HFF-Myc (cell line): ENCODE measurements around the gene GRB10.

Experiments used
- DNase-seq: peaks from one replicate; pipeline ENCODE4 v3.0.0-alpha.2; 2011; ENCODE audit warnings: low read depth; ENCODE audit errors: extremely low read depth
- H3K4me3 ChIP-seq: replicated peaks from 2 replicates; pipeline ENCODE4 v1.5.1; 2011; ENCODE audit warnings: low read depth, mild to moderate bottlenecking, control low read depth, low read length
- TF ChIP-seq, protein P1 (sequence below): IDR thresholded peaks from 2 replicates; pipeline ENCODE4 v1.5.1; 2012; ENCODE audit warnings: mild to moderate bottlenecking, low read depth, low read length, control low read depth; ENCODE audit errors: missing control alignments

GRB10 gene

DNA sequence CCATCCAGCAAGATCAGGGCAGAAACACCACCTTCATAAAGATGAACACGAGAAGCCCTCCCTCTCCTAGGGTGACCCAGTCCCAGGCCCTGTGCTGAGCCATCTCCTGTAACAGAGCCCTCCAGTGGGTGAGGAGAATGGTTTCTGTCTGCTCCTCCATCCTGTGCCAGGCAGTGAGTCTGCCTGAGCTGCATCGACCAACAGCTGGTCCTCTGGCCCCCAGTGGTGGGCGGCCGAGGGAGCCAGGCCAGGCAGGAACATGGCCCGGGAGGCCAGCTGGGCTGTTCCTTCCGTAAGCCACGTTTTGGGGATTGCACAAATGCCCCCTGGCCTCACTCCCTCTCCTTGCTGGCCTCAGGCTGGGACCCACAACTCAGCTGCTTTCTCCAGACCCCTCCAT lies 73.5 kb downstream of the GRB10 start:
- TF ChIP-seq, protein P1, sequence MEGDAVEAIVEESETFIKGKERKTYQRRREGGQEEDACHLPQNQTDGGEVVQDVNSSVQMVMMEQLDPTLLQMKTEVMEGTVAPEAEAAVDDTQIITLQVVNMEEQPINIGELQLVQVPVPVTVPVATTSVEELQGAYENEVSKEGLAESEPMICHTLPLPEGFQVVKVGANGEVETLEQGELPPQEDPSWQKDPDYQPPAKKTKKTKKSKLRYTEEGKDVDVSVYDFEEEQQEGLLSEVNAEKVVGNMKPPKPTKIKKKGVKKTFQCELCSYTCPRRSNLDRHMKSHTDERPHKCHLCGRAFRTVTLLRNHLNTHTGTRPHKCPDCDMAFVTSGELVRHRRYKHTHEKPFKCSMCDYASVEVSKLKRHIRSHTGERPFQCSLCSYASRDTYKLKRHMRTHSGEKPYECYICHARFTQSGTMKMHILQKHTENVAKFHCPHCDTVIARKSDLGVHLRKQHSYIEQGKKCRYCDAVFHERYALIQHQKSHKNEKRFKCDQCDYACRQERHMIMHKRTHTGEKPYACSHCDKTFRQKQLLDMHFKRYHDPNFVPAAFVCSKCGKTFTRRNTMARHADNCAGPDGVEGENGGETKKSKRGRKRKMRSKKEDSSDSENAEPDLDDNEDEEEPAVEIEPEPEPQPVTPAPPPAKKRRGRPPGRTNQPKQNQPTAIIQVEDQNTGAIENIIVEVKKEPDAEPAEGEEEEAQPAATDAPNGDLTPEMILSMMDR, result no peak
- no peak overlapping the region for H3K4me3 ChIP-seq
- DNase-seq, result no peak

DNA sequence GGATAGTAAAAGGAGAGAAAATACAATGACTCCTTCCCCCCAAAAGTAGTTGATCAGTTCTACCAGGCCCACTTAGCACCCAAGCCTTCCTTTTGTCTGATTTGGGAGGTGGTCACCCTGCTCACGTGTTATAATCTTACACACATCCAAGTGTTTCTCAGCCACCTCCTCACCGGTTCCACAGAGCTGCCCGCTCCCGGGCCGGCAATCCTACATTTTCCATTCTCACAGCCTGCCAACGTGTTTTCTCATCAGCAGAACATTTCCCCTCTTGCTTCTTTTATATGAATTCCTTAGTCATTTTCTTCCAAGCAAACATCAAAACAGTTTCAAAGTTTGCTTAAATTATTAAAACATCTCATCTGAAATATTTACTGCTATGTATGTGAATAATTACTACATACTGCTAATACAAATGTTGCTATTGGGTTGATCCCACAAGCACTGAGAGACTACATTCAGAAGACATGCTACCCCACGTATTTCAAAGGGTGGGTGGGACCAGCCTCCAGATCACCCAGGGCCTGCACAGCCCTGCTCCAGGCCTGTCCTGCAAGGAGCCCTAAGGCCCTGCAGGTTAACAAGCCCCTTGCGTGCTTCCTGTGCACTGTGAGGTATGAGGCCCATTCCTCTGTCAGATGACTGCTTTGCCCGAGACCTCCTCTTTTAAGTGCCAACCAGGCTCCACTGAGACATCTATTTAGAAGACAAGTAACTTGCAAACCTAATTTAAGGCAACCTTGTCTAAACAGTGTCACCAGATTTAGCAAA lies 75.3 kb downstream of the GRB10 start:
- TF ChIP-seq, protein P1, result no peak
- DNase-seq, result no peak
- H3K4me3 ChIP-seq, result no peak overlapping the region

DNA sequence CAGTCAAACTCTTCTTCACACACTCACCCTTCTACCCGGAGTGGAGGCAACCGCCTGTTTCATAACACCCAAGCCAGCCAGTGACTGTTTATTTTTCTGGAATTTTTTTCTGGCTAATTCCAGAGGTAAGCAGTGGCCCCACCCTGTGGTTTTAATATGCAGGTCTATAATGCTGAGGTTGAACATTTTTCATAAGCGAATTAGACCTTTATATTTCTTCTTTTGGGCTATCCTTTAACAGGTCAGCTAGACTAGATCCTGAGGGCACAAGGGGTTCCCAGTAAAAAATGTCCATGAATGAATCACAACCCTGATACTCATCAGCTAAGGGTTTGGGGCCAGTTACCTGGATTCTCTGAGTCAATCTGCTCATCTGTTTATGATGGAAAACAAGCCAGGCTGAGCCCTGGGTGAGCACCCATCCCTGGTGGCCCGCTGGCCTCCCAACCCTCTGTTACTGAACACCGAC lies 76.2 kb downstream of the GRB10 start:
- TF ChIP-seq, protein P1, result no peak
- no peak overlapping the region for H3K4me3 ChIP-seq
- no peak for DNase-seq

DNA sequence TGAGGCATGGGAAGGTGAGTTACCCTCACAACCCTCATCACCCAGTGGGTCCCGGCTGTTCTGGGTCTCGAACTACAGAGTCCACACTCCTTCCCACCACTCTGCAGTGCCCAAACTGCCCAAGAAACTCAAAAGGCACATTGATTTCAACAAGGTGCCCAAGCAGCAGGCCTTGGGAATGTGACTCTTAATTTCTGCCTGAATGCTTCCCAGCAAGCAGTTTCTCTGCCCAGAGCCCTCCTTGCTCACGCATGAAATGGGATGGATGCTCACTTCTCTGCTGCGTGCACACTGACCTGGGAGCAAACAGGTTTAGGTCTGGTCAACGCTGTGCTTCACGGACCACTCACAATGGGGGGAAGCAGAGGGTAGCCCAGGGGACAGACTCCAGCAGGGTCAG lies 77.9 kb downstream of the GRB10 start:
- no peak for DNase-seq
- TF ChIP-seq, protein P1, result no peak
- no peak overlapping the region for H3K4me3 ChIP-seq

DNA sequence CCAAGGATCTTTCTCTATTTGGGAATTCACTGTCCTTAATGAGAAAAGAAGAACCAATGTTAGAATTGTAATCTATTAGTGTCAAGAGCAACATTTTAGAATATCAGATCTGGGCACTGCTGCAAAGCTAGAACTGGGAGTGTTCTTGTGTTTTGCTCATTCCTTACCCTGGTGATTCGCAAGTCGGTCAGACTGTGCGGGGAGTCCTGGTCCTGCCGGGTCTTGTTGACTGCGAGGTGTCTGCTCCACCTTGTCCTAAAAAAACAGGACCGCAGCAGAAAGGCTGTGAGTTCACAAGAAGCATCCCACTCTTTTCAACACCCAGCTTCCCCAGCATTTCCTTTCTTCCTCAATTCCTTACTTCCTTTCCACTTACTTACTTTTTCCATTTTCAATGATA lies 79.0 kb downstream of the GRB10 start:
- TF ChIP-seq, protein P1, result no peak

DNA sequence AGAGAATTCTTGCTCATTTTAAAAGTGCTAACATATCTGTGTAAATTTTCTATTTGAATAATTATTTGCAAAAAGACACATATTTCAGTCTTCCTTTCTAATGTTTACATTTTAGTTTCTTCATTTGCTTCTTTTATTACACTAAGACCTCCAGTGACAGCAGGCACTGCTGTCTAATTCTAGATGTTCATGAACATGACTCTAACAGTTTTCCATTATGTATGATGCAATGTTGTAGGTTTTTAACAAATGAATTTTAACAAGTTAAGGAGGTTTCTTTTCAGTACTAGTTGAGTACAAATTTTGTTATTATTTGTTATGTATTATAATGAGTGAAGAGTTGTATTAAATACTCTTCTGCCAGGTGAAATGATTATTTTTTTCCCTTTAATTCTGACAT lies 83.6 kb downstream of the GRB10 start:
- TF ChIP-seq, protein P1, result no peak
- no peak overlapping the region for H3K4me3 ChIP-seq

More for the DNA sequence above, 79.0 kb downstream of the GRB10 start:
- no peak for DNase-seq
- no peak overlapping the region for H3K4me3 ChIP-seq

DNA sequence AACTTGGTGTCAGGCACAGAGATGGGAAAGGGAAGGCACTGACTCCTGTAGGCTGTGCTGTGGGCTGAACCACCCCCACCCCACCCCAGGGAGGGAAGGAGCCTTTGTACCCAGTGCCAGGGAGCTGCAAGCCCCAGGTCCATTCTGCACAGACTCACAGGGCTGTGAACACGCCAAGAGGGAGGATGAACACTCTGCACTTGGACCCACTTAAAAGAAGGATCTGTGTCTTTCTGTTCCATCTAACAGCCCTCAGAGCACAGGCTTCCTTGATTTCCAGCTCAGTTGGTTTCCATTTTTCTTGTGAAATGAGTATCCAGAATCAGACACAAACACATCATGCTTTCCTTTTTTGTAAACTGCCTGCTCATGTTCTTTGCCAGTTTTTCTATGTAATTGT lies 84.9 kb downstream of the GRB10 start:
- DNase-seq, result no peak
- TF ChIP-seq, protein P1, result no peak
- H3K4me3 ChIP-seq, result no peak overlapping the region

More for the DNA sequence above, 83.6 kb downstream of the GRB10 start:
- DNase-seq, result no peak
